Measurements from ENCODE around the gene GBP2.
"Not testable (repeated sequence)": the region's sequence is repeated elsewhere in the genome, so short reads cannot be mapped to it uniquely, and the experiment has no call there.

The GBP2 gene

DNA sequence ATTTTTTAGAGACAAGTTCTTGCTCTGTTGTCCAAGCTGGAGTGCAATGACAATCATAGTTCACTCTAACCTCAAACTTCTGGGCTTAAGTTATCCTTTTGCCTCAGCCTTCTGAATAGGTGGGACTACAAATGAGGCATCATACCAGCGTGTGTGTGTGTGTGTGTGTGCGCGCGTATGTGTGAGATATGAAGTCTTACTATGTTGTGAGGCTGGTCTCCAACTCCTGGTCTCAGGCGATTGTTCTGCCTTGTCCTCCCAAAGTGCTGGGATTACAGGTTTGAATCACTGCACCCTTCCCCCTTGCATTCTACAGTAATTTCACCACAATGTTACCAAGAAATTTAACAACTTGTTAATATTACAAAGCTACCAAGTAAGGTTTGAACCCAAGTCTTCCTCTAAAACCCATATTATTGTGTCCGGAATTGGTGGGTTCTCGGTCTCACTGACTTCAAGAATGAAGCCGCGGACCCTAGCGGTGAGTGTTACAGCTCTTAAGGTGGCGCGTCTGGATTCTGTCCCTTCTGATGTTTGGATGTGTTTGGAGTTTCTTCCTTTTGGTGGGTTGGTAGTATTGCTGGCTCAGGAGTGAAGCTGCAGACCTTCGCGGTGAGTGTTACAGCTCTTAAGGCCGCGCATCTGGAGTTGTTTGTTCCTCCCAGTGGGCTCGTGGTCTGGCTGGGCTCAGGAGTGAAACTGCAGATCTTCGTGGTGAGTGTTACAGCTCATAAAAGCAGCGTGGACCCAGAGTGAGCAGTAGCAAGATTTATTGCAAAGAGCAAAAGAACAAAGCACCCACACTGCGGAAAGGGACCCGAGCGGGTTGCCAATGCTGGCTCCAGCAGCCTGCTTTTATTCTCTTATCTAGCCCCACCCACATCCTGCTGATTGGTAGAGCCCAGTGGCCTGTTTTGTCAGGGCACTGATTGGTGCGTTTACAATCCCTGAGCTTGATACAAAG, 970 bp upstream of the GBP2 start:
- not testable (repeated sequence) for DNase-seq (ENCODE audit: low spot score)

DNA sequence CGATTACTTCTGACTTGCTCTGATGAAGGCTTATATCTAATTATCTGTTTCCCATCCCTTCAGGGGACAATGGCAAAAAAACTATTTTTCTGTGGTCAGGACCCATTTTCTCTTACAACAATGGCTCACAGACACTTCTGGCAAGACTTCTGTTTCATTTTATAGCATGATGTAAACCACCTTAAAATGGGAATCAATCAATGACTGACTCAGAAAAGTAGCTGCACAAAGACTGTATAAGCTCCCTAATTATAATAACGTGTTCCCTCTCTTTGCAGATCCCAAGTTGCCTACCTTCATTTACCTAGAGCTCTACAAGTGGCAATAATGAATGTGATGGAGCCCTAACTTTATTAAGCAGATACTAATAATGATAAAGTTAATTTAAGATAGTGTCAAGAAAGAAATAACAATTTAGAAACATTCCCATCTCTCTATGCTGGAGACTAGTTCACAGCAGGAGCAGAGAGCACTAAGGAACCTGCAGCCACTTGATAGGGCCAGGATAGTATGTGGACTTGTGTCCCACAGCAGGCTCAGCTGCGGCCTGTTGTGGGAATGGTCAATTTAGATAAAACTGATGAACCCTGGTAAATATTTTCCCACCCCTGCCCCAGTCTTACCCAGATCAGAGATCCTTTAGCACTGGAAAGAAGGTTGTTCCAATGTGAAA, 538 bp downstream of the GBP2 start:
- DNase-seq (ENCODE audit: low spot score), result no peak

DNA sequence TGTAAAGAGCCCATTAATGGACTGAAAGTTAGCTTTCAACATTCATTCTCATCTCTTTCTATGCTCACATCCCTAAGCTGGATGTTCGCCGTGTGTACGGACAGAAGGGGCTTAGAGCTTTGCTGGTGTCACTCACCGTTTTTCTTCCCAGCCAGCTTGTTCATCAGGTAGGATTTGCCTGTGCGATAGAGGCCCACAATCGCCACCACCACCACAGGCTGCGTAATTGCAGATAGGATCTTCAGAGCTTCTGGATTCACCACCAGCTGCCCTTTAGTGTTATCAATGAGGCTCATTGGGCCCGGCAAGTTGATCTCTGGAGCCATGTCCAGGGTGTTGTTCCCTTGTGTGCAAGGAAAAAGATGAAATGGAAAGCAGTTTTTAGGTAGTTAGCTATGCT, 4.3 kb downstream of the GBP2 start:
- DNase-seq (ENCODE audit: low spot score), result no peak

DNA sequence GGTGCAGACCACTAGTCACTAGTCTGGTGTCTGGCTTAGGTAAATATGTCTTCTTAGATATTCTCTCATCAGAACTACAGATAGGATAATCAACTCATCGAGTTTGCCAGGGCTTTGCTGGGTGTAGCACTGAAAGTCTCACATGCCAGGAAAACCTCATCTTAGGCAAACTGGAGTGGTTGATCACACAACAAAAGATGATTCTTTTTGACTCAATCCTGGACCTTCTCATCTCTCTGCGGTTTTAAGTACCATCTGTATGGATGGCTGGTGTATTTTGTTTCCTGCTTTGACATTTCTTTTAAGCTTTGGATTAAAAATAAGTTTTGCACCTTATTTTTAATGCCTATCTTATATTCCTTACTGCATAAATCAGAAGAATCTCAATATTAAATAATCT, 11.3 kb downstream of the GBP2 start:
- DNase-seq (ENCODE audit: low spot score), result no peak

DNA sequence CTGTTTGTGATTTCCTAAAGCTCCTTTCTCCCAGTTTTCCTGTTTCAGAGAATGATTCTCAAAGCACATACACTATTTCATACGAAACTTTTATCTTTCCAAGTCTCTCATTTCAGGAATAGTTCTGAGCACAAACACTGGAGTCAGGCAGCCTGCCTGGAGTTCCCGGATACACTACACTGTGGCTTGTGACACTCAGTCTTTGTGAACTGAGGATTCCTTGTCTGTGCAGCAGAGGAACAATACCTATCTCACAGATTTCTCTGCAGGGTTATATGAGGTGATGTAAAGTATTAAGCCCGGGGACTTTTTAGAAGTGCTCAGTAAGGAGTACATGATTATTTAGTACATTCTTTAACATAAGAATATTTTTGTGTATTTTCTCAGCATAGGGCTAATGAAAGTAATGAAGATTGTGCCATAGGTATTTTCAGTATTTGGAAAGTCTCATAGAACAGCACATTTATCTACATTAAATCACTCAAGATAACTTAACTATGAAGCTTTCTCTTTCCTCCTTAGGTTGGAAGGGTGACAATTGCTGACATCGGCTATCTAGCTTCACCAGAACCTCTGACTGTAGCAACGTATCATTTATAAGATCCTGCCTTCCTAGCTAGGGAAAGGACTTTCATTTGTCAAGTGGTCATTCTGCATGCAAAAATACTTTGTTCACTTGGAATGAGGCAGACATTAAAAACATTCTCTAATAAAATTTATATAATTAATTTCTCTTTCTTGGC, 12.9 kb downstream of the GBP2 start:
- no peak for DNase-seq (ENCODE audit: low spot score)

DNA sequence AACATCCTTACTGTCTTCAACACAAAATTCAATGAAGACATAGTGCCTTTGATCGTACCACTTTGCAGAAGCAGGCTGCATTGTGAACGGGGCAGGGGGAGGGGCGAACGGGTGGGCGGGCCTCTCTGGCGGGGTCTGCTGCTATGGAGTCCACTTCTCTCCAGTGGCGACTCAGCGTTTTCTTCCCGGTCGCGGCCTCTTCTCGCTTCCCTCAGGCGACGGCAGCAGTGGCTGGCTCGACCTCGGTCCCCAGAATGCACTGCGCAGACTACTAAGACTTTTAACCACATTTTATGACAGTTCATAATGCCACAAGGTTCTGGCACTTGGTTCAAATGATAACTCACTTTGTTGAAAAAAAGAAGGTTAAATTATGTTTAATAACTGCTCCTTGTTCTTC, 21.2 kb downstream of the GBP2 start:
- DNase-seq (ENCODE audit: low spot score), result no peak

DNA sequence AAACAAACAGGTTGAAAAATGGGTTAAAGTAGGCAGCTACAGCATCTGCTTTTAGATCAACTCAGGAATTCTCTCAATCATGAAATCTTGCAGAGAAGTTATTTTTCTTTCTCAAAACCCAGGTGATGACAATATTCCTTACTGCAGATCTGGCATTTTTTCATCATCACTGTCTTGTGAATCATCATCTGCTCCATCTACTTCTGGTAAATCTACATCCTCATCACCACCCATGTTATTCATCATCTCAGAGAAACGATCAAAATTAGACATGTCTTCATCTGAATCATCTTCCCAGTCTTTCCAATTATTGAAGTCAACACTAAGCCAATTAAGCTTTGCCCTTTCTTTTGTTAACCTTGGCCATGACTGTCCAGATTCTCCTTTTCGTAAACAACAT, 21.8 kb downstream of the GBP2 start:
- no peak for DNase-seq (ENCODE audit: low spot score)

DNA sequence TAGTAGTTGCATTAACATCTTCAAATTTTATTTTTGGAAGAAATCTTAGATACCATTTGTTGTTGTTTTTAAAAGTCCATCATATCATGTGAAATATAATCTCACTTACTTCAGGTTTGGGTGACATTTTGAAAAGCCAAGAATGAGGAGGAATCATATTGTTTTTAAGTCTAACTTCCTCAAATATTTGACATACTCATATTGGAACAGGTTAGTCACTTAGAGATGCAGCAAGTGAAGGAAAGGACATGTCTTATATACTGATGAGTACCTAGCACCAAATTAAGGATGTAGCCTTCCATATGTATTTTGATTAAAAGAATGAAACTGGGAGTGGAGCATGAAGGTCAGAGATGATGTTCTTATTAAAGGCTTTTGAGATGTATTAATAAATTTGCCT, 23.9 kb downstream of the GBP2 start:
- no peak for DNase-seq (ENCODE audit: low spot score)

DNA sequence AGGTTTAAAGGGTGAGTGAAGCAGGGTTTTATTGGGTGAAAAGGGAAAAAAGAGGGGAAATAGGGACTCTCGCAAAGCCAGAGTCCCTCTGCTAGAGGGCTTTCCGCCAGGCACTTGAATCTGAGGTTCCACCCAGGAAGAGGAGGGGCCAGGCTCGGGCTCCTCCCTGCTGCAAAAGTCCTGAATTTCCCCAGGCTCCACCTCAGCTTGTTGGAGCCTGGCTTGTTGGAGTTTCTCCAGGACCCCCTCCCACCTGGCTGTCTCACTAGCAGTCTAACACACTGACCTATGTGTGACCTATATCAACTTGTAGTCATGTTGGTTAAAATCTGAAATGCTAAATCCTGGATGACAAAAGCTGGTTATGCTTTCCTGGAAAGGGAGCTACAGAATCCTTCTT, 25.5 kb downstream of the GBP2 start:
- DNase-seq (ENCODE audit: low spot score), result no peak

DNA sequence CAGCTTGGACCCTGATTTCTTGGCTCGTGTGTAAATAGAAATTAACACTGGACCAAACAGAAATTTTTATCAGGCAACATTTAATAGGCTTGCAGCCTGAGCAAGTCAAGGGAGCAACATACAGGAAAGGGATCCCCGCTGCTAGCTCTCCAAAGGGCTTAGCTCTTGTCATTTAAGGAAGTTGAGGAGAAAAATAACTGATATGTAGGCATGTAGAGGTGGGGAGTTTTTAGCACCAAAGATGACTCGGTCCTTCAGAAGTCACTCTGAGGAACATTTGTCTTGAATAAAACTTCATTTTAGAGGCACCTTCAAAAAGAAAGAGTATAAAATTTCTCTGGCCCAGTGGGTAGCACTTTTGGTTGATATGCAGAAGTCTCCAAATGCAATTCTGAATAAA, 27.1 kb downstream of the GBP2 start:
- no peak for DNase-seq (ENCODE audit: low spot score)

DNA sequence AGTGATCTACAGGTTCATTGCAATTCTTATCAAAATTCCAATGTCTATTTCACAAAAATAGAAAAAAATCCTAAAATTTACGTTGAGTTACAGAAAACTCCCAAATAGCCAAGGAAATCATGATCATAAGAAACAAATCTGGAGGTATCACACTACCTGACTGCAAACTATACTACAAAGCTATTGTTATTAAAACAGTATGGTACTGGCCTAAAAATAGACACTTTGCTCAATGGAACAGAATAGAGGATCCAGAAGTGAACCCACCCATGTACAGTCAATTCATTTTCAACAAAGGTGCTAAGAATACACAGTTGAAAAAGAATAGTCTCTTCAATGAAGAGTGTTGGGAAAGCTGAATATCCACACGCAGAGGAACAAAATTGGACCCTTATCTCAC, 30.2 kb downstream of the GBP2 start:
- DNase-seq (ENCODE audit: low spot score), result no peak

DNA sequence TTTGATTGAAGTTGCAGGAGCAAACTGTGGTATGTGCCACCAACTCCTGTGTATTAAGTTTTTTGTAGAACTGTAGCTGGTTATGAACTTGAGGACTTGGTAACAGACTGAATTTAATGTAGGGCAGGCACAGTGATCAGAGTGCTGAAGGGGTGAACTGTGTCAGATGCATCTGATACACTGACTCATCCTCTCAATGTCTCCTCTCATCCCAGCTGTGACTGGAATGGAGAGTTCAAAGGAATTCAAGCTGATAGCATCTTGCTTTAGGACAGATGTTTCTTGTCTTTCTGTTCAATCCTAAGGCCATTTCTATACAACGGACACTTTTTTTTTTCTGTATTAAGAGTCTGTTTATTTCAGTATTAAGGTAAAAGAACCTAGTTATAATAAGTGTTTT, 36.0 kb downstream of the GBP2 start:
- no peak for DNase-seq (ENCODE audit: low spot score)

DNA sequence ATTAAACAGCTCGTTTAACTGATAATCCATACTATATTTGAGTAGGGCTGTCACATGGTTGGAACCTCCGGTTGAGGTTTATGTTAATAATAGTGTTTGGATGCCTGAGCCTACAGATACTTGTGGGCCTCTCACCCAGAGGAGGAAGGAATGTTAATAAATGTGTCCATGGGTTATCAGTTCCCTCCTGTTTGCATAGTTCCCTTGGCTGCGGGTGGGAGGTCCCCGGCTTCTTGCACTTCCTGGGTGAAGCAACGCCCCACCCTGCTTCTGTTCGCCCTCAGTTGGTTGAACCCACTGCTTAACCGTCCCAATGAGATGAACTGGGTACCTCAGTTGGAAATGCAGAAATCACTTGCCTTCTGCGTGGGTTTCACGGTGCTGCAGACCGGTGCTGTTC, 37.3 kb downstream of the GBP2 start:
- DNase-seq (ENCODE audit: low spot score), result no peak

DNA sequence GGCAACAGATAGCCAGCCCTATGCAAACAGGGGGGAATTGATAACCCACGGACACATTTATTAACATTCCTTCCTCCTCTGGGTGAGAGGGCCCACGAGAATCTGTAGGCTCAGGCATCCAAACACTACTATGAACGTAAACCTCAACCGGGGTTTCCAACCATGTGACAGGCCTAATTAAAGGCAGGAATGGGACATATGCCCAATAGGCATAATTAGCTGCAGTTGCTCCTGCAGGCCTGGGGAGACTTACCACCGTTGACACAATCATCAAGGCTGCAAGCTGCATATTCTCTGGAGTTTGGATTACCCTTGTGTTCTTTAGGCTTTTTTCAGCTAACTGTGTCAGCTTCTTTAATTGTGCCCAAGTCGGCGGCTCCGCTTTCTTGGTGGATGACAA, 38.7 kb downstream of the GBP2 start:
- no peak for DNase-seq (ENCODE audit: low spot score)

DNA sequence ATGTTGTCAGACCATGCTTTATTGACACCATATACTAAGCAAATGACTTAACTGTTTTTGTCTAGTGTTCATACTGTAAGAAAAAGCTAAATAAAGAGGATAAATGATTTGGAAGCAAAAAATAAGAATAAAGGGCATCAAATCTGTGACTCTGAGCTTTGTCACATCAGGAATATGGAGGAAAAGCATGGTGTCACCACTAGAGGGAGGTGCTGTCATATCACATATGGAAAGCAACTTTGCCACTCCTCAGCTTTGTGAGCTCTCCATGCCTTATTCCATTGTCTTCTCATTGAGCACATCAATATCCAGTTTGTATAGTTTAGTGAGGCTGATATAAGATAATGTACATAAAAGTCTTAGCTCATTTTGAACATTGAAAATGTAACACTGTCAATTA, 40.1 kb downstream of the GBP2 start:
- peak; percentile 27 for DNase-seq (ENCODE audit: low spot score)

DNA sequence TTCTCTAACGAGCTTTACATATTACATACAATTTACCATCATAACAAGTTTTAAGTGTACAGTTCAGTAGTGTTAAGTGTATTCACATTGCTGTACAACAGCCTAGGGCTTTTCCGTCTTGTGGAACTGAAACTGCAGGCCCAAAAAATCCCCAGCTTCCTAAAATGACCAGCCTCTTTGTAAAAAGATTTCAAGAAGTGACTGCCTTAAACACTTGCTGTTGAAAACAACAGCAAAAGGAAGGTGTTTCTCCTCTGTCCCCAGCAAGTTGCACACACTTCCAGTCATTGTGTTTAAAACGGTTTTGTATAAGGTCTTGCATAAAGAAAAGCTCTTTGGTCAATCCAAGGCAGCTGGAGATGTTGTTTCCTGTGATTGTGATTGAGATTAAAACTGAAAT, 44.9 kb downstream of the GBP2 start:
- DNase-seq (ENCODE audit: low spot score), result no peak

DNA sequence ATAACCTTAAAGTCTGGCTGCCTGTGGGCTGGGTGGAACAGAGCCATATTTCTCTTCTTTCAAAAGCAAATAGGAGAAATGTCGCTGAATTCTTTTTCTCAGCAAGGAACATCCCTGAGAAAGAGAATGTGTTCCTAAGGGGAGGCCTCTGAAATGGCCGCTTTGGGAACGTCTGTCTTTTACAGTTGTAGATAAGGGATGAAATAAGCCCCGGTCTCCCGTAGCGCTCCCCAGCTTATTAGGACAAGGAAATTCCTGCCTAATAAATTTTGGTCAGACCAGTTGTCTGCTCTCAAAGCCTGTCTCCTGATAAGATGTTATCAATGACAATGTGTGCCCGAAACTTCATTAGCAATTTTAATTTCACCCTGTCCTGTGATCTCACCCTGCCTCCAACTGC, 45.8 kb downstream of the GBP2 start:
- not testable (repeated sequence) for DNase-seq (ENCODE audit: low spot score)

DNA sequence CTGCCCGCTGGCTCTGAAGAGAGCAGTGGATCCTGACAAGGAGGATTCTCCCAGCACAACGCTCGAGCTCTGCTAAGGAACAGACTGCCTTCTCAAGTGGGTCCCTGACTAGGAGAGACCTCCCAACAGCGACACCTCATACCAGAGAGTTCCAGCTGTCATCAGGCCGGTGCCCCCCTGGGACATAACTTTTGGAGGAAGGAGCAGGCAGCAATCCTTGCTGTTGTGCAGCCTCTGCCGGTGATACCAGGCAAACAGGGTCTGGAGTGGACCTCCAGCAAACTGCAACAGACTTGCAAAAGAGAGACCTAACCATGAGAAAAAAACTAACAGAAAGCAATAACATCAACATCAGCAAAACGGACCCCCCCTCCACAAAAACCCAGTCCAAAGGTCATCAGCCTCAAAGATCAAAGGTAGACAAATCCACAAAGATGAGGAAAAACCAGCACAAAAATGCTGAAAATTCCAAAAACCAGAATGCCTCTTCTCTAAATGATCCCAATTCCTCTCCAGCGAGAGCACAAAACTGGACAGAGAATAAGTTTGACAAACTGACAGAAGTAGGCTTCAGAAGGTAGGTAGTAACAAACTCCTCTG, 53.3 kb downstream of the GBP2 start:
- DNase-seq (ENCODE audit: low spot score), result not testable (repeated sequence)

DNA sequence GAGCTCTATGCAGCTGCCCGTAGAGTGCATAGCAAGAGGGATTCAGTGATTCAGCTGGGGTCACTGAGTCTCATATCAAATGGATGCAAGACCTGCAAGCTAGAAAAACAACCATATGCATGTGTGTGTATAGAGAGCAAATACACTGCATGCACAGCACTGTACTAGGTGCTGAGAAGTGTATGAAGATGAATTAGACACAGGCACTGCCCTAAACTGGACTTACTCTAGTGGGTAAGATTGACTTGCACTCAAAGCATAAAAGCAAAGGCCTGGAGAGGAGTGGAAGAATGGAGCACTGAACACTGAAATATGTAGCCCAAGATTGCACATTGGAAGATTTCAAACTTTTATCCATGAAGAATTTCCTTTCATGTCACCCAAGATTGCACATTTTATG, 55.4 kb downstream of the GBP2 start:
- no peak for DNase-seq (ENCODE audit: low spot score)

DNA sequence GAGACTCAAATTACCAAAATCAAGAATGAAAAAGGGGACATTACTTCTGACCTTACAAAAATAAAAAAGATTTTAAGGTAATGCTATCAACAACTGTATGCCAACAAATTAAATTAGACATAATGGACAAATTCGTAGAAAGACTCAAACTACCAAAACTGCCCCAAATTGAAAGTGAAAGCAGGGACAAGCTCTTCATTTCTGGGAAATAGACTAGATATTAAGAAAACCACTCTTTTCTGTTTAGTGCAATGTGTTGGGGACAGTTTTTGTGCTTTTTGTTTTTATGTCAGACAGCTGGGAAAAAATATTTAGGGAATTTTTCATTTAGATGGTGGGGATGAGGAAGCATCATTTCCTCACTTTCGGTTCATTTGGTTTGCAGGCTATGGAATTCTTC, 56.0 kb downstream of the GBP2 start:
- DNase-seq (ENCODE audit: low spot score), result no peak

DNA sequence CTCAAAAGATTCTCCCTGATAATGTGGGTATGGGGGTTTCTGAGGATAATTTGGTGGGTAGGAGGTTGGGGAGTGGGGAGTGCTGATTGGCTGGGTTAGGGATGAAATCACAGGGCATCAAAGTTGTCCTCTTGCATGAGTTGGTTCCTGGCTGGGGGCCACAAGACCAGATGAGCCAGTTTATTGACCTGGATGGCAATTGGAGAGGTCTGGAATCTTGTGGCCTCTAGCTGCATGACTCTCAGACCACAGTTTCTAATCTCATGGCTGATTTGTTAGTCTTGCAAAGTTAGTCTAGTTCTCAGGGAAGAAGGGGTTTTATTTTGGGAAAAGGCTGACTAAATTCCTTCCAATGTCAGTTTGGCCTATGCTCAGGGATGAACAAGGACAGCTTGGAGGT, 57.6 kb downstream of the GBP2 start:
- no peak for DNase-seq (ENCODE audit: low spot score)

DNA sequence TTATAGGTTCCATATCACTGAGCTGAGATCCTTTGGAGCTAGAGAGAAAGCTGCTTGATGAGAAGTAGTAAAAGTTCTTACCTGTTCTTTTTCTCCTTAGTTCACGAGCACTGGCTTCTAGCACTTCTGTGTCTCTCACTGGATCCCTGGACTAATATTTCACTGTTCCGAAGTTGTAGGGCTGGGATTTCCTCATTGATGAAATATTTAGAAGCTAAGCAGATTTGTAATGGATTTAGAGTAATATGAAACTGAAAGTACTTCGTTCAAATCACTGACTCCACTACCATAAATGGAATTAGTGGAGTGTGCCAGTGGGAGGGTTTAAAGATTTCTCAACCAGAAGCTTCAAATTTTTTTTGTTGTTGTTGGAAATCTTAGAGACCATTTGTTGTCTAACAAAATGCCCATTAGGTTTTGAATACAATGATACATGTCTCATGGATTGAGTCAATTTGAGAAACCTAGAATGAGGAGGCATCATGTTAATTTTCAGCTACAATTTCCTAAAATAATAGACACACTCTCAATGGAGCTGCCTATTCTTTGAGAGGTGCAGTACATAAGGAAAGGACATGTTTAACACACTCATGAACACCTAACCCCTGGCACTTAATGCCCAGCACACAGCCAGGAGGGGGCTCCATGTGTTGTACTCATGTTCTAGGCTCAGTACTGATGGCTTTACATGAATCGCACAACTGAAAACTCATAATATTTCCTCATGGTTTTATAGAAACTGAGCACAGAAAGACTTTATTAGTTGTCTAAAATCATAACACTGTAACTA, 60.6 kb downstream of the GBP2 start, which contains the start of gene GBP1:
TSS of gene GBP1 (minus strand) at position 130 of the 790 bp plus-strand sequence. CDS start 1,974 bp downstream, outside the sequence.
- peak; percentile 32 for DNase-seq (ENCODE audit: low spot score)

Measured in LoVo (cell line).